DOHH2 (cell line): ENCODE results near the gene DHRS1.

Source experiments
- H3F3A ChIP-seq: fragments of 200-600 bp; sonication (generic), shearing (Covaris generic); 2 replicates; pipeline ENCODE4 v1.6.0; 2016; ENCODE audit warnings: antibody characterized with exemption, mild to moderate bottlenecking; ENCODE audit not compliant: control insufficient read depth, insufficient read depth
- H3K27ac ChIP-seq: fragments of 200-600 bp; sonication (generic); 2 replicates; pipeline ENCODE4 v1.5.1; 2014; ENCODE audit warnings: low read depth, mild to moderate bottlenecking, low read length, moderate library complexity
- H3K27me3 ChIP-seq: fragments of 200-600 bp; sonication (generic); 2 replicates; pipeline ENCODE4 v1.6.1; 2014; ENCODE audit warnings: mild to moderate bottlenecking, low read length, mixed read lengths; ENCODE audit not compliant: control insufficient read depth
- H3K36me3 ChIP-seq: fragments of 200-600 bp; sonication (generic); 2 replicates; pipeline ENCODE4 v1.6.1; 2014; ENCODE audit warnings: mild to moderate bottlenecking, low read length, moderate library complexity, mixed read lengths; ENCODE audit not compliant: control insufficient read depth
- H3K4me1 ChIP-seq: fragments of 200-600 bp; sonication (generic); 2 replicates; pipeline ENCODE4 v1.6.1; 2014; ENCODE audit warnings: mild to moderate bottlenecking, low read length, mixed read lengths; ENCODE audit not compliant: control insufficient read depth
- H3K4me2 ChIP-seq: fragments of 200-600 bp; sonication (generic); 2 replicates; pipeline ENCODE4 v1.6.0; 2014; ENCODE audit warnings: mild to moderate bottlenecking, low read length, moderate library complexity
- H3K4me3 ChIP-seq: fragments of 200-600 bp; sonication (generic); 2 replicates; pipeline ENCODE4 v1.5.1; 2014; ENCODE audit warnings: mild to moderate bottlenecking, low read length, mixed read lengths
- H3K79me2 ChIP-seq: fragments of 200-600 bp; sonication (generic); 2 replicates; pipeline ENCODE4 v1.6.1; 2014; ENCODE audit warnings: mild to moderate bottlenecking, low read length, mixed read lengths; ENCODE audit not compliant: control insufficient read depth
- H3K9me2 ChIP-seq: fragments of 200-600 bp; sonication (generic); replicated peaks from 2 replicates; pipeline ENCODE4 v1.6.1; 2014; ENCODE audit warnings: mild to moderate bottlenecking, low read length, mixed read lengths; ENCODE audit not compliant: control insufficient read depth
- H3K9me3 ChIP-seq: fragments of 200-600 bp; sonication (generic); 2 replicates; pipeline ENCODE4 v1.6.1; 2014; ENCODE audit warnings: antibody characterized with exemption, low read length, mixed read lengths; ENCODE audit not compliant: control insufficient read depth, insufficient read depth
- H4K20me1 ChIP-seq: fragments of 200-600 bp; sonication (generic); 2 replicates; pipeline ENCODE4 v1.6.0; 2014; ENCODE audit warnings: low read depth, mild to moderate bottlenecking, antibody characterized with exemption, low read length, moderate library complexity; ENCODE audit not compliant: control insufficient read depth, insufficient read depth
- CTCF ChIP-seq: fragments of 200-600 bp; sonication (generic); IDR thresholded peaks from one replicate; pipeline ENCODE4 v1.5.1; 2014; ENCODE audit warnings: antibody characterized with exemption, mild to moderate bottlenecking, low read depth, low read length; ENCODE audit not compliant: poor library complexity, severe bottlenecking
- EZH2phosphoT487 ChIP-seq: fragments of 200-600 bp; sonication (generic); IDR thresholded peaks from 2 replicates; pipeline ENCODE4 v1.6.1; 2017; ENCODE audit warnings: borderline replicate concordance, mild to moderate bottlenecking, antibody characterized with exemption, low read length, moderate library complexity, mixed read lengths

The DHRS1 gene

GRCh38 chr14:24310265-24310645, 10.7 kb upstream of the DHRS1 start:
- Histone ChIP-seq H3K36me3 (peaks cover 69% of the 10 kb centered on the region), H3K4me2 (peak overlapping the region; percentile 61), H3K27me3 (no peaks in the 10 kb centered on the region), H3F3A (peaks cover 10% of the 10 kb centered on the region; the same call in 1 of the 2 replicates), H3K27ac (no peak overlapping the region), H3K9me3 (no peaks in the 10 kb centered on the region), H3K79me2 (0 out of 2 replicates have a peak, but pooled peaks cover 2% of the 10 kb centered on the region), H4K20me1 (no peaks in the 10 kb centered on the region), H3K4me3 (peak overlapping the region; percentile 50), H3K4me1 (peaks cover 44% of the 10 kb centered on the region), H3K9me2 (no peaks in the 10 kb centered on the region)
- TF ChIP-seq EZH2phosphoT487: no peak
- no peak for TF ChIP-seq CTCF

GRCh38 chr14:24309538-24310264, 10.1 kb upstream of the DHRS1 start, which contains the start of gene LTB4R2:
Gene LTB4R2, plus strand, starts transcription at chr14:24310140. Its CDS starts 525 bp downstream, at chr14:24310665.
- TF ChIP-seq CTCF: no peak
- TF ChIP-seq EZH2phosphoT487: no peak
- Histone ChIP-seq H3K36me3 (peaks cover 73% of the 10 kb centered on the region), H3K9me2 (no peaks in the 10 kb centered on the region), H3K4me1 (peaks cover 44% of the 10 kb centered on the region), H4K20me1 (no peaks in the 10 kb centered on the region), H3F3A (peaks cover 10% of the 10 kb centered on the region; the same call in 1 of the 2 replicates), H3K27ac (peak within 1 kb of the TSS; percentile 28), H3K79me2 (0 out of 2 replicates have a peak, but pooled peaks cover 2% of the 10 kb centered on the region), H3K4me3 (peak within 1 kb of the TSS; percentile 50), H3K27me3 (no peaks in the 10 kb centered on the region), H3K9me3 (no peaks in the 10 kb centered on the region), H3K4me2 (peak within 1 kb of the TSS; percentile 61)

- no peaks in the 10 kb centered on the region for H3K9me2 ChIP-seq
- no peaks in the 10 kb centered on the region for H4K20me1 ChIP-seq
- H3K4me3 ChIP-seq: no peak overlapping the region
- H3K4me1 ChIP-seq: peaks cover 40% of the 10 kb centered on the region
- no peaks in the 10 kb centered on the region for H3K27me3 ChIP-seq
- no peak overlapping the region for H3K27ac ChIP-seq
- TF ChIP-seq EZH2phosphoT487: no peak
- peak; percentile 22 for TF ChIP-seq CTCF
- no peaks in the 10 kb centered on the region for H3K9me3 ChIP-seq
- 0 out of 2 replicates have a peak, but pooled peaks cover 2% of the 10 kb centered on the region for H3K79me2 ChIP-seq
- H3K36me3 ChIP-seq: peaks cover 76% of the 10 kb centered on the region
- H3F3A ChIP-seq: peaks cover 10% of the 10 kb centered on the region; the same call in 1 of the 2 replicates
- no peak overlapping the region for H3K4me2 ChIP-seq
These were observed 9.0 kb upstream of the DHRS1 start for GRCh38 chr14:24308342-24309124.
